Osteocyte (in vitro differentiated cells): ENCODE data around the gene ACOT13. TPM values are rescaled to one million over a fixed set of nuclear protein-coding genes. Genes with fewer than 3 reads are reported as not detected.
"Not testable (repeated sequence)": the region's sequence is repeated elsewhere in the genome, so short reads cannot be mapped to it uniquely, and the experiment has no call there.

Experiments used
- DNase-seq: peaks from one replicate; pipeline ENCODE4 v3.0.0; 2021; ENCODE audit warnings: mixed read lengths; ENCODE audit not compliant: unreplicated experiment; ENCODE audit errors: extremely low spot score
- H3K27ac Mint-ChIP-seq: one replicate; pipeline ENCODE4 v1.8.0; 2021; ENCODE audit warnings: mild to moderate bottlenecking, mixed read lengths; ENCODE audit not compliant: unreplicated experiment
- H3K27me3 Mint-ChIP-seq: one replicate; pipeline ENCODE4 v1.8.0; 2021; ENCODE audit warnings: mixed read lengths; ENCODE audit not compliant: unreplicated experiment
- H3K36me3 Mint-ChIP-seq: one replicate; pipeline ENCODE4 v1.8.0; 2021; ENCODE audit warnings: mixed read lengths; ENCODE audit not compliant: unreplicated experiment
- H3K4me1 Mint-ChIP-seq: one replicate; pipeline ENCODE4 v1.8.0; 2021; ENCODE audit warnings: mixed read lengths; ENCODE audit not compliant: unreplicated experiment
- H3K4me3 Mint-ChIP-seq: one replicate; pipeline ENCODE4 v1.8.0; 2021; ENCODE audit warnings: mild to moderate bottlenecking, moderate library complexity, mixed read lengths; ENCODE audit not compliant: unreplicated experiment
- H3K9me3 Mint-ChIP-seq: one replicate; pipeline ENCODE4 v1.8.0; 2021; ENCODE audit warnings: mixed read lengths; ENCODE audit not compliant: unreplicated experiment
- total RNA-seq: library from RNA; stranded (reverse); gene quantifications from 2 replicates; pipeline ENCODE4 v1.2.1, GENCODE V29; 2021
- TF ChIP-seq, protein P1 (sequence below): fragments of 200-600 bp; sonication (generic); IDR thresholded peaks from 2 replicates; pipeline ENCODE4 v1.5.0; 2021; ENCODE audit warnings: antibody characterized with exemption, mild to moderate bottlenecking, moderate library complexity

ACOT13 gene
- total RNA-seq, 1 donor from 2014 or later, result 23.9 TPM

DNA sequence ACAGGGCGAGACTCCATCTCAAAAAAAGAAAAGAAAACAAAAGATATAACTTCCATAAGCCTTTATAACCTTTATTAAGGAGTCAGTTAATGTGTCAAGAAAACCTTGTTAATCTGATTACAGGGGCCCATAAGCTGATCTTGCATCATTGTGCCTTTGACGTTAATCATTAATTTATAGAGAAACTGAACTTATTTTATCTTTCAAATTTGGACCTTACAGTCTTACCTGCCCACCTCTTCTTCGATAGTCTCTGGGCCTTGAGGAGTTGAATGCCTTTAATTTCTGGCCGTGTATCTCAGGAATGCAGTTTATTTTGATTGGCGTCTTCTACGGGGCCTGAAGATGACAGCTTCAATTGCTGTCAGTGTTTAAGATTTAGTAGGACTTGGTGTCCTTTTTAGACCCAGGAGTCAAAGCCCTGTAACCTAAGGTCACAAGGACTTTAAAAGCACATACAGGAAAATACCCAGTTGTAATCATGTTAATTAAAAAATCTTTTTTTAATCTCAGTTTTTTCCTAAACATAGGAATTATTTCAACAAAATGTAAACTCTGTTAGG lies 5.8 kb downstream of the ACOT13 start:
- H3K4me1 Mint-ChIP-seq, result peaks cover 3% of the 10 kb centered on the region
- no peak overlapping the region for H3K4me3 Mint-ChIP-seq
- no peaks in the 10 kb centered on the region for H3K27me3 Mint-ChIP-seq
- H3K36me3 Mint-ChIP-seq, result peaks cover 17% of the 10 kb centered on the region
- TF ChIP-seq, protein P1, sequence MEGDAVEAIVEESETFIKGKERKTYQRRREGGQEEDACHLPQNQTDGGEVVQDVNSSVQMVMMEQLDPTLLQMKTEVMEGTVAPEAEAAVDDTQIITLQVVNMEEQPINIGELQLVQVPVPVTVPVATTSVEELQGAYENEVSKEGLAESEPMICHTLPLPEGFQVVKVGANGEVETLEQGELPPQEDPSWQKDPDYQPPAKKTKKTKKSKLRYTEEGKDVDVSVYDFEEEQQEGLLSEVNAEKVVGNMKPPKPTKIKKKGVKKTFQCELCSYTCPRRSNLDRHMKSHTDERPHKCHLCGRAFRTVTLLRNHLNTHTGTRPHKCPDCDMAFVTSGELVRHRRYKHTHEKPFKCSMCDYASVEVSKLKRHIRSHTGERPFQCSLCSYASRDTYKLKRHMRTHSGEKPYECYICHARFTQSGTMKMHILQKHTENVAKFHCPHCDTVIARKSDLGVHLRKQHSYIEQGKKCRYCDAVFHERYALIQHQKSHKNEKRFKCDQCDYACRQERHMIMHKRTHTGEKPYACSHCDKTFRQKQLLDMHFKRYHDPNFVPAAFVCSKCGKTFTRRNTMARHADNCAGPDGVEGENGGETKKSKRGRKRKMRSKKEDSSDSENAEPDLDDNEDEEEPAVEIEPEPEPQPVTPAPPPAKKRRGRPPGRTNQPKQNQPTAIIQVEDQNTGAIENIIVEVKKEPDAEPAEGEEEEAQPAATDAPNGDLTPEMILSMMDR, result no peak
- peaks cover 13% of the 10 kb centered on the region for H3K9me3 Mint-ChIP-seq
- H3K27ac Mint-ChIP-seq, result no peak overlapping the region
- DNase-seq, result no peak

DNA sequence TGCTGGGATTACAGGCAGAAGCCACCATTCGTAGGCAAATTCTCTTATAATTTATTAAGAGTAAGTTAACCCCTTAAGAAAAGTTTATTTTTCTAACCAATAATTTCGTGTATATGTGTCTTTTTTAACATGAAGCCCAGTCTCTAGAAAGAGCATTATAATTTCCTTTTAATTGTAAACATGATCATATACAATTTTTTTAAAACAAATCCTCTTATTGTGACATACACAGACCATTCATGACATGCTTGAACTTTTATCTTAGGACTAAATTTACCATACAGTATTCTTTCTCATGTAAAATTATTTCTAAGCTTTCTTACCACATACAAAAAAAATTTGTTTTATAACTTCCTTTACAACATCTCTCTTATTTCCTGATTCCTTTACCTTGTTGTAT lies 6.7 kb downstream of the ACOT13 start:
- Mint-ChIP-seq H3K9me3 (peaks cover 13% of the 10 kb centered on the region), H3K4me1 (peaks cover 2% of the 10 kb centered on the region)

DNA sequence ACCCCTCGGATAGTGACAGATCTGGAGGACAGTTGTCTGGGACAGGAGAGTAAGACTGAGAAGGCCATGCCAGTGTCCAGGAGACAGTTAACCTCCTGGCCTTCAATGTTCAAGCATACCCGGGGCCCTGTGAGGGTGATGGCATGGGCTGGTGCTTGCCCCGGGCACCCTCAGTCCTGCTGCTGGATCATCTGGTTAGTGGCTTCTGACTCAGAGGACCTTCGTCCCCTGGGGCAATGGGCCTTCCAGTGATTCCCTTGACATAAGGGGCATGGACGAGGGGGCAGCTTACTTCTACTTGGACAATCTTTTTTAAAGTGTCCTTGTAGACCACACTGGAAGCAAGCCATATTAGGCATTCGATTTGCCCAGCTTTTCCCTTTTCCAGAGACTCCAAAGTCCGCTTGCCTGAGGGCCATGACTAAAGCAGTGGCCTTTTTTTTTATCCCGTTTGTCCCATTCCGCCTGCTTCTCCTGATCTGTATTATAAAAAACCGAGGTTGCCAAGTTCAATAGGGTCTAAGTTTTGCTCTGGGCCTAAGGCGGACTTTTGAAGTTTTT lies 12.0 kb downstream of the ACOT13 start:
- not testable (repeated sequence) for H3K27me3 Mint-ChIP-seq, DNase-seq, H3K36me3 Mint-ChIP-seq, H3K4me3 Mint-ChIP-seq, H3K4me1 Mint-ChIP-seq, H3K27ac Mint-ChIP-seq, H3K9me3 Mint-ChIP-seq

More for the DNA sequence above, 6.7 kb downstream of the ACOT13 start:
- TF ChIP-seq, protein P1, result no peak
- Mint-ChIP-seq H3K36me3 (peaks cover 17% of the 10 kb centered on the region), H3K27me3 (no peaks in the 10 kb centered on the region), H3K4me3 (no peak overlapping the region), H3K27ac (no peak overlapping the region)
- DNase-seq, result no peak

DNA sequence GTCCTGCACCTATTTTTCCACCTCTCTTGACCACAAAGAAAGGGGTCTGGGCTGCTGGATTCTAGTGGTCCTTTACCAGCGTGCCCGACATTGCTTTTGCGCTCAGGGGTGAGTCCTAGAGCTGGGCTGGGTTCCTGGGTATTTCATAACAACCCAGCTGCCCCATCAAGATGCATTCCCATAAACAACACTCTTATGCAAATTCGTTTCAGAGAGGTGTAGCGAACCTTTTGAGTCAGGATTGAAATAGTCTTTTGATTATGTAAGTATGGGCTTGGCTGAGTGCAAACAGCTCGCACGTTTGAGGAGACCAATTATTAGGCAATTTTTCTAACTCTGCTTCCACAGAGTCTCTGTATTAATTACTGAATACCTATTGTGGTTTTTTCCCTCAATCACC lies 13.7 kb downstream of the ACOT13 start:
- Mint-ChIP-seq H3K27ac (no peak overlapping the region), H3K4me3 (no peak overlapping the region), H3K27me3 (no peaks in the 10 kb centered on the region), H3K36me3 (no peaks in the 10 kb centered on the region), H3K4me1 (no peaks in the 10 kb centered on the region), H3K9me3 (no peaks in the 10 kb centered on the region)
- DNase-seq, result no peak
- TF ChIP-seq, protein P1, result no peak

DNA sequence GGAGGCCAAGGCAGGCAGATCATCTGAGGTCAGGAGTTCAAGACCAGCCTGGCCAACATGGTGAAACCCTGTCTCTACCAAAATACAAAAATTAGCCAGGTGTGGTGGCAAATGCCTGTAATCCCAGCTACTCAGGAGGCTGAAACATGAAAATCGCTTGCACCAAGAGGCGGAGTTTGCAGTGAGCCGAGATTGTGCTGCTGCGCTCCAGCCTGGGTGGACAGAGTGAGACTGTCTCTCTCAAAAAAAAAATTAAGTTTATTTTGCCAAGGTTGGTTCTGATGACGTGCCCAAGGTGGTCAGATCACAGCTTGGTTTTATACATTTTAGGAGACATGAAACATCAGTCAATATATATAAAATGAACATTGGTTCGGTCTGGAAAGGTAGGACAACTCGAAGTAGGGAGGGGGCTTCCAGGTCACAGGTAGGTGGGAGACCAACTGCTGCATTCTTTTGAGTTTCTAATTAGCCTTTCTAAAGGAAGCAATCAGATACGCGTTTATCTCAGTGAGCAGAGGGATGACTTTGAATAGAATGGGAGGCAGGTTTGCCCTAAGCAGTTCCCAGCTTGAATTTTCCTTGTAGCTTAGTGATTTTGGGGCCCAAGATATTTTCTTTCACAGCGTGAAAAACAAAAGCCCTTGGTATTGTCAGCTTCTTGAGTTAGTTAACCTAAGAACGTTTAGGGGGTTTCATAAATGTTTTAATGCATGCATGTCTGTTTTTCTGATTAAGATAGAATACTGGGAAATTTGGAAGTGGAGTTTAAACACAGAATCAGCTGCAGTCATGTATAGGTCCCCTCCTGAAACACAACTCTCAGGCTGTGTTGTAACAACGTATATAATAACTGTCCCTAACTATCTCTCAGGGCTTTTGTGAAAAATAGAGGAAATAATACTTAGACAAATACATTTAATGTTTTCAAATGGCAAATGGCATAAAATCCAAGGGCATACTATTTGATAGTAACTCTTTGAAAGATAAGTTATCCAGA lies 16.7 kb downstream of the ACOT13 start:
- no peaks in the 10 kb centered on the region for H3K9me3 Mint-ChIP-seq
- peaks cover 3% of the 10 kb centered on the region for H3K36me3 Mint-ChIP-seq
- no peak overlapping the region for H3K27ac Mint-ChIP-seq
- no peaks in the 10 kb centered on the region for H3K4me1 Mint-ChIP-seq
- H3K4me3 Mint-ChIP-seq, result no peak overlapping the region
- no peaks in the 10 kb centered on the region for H3K27me3 Mint-ChIP-seq
- TF ChIP-seq, protein P1, result no peak
- no peak for DNase-seq
